Stomach (tissue), 9 donors: Measurements from ENCODE around the gene POLR3K. TPM values are rescaled to one million over a fixed set of nuclear protein-coding genes. Genes with fewer than 3 reads are reported as not detected.
"Not testable (repeated sequence)": the region's sequence is repeated elsewhere in the genome, so short reads cannot be mapped to it uniquely, and the experiment has no call there.

Source experiments
- DNase-seq, 2 donors: peaks; one replicate each; pipeline versions ENCODE4 v3.0.0 to v3.0.0-alpha.2; 2013 to 2019
- H3K27ac ChIP-seq, 5 donors: fragments of 200-600 bp in 4 of 5; sonication (generic) in 4 of 5; one replicate each; pipeline ENCODE4 v1.5.1; 2013 to 2019; ENCODE audit warnings: mild to moderate bottlenecking in 1 of 5, moderate library complexity in 1 of 5
- H3K27me3 ChIP-seq, 3 donors: fragments of 200-600 bp; sonication (generic); one replicate each; pipeline ENCODE4 v1.5.1; 2017 to 2019; ENCODE audit warnings: mixed run types in 1 of 3
- H3K36me3 ChIP-seq, 4 donors: fragments of 200-600 bp; sonication (generic); 1 replicate in 3 of 4; 2 replicates in 1 of 4; pipeline ENCODE4 v1.5.1; 2016 to 2019
- H3K4me1 ChIP-seq, 4 donors: fragments of 200-600 bp; sonication (generic); one replicate each; pipeline ENCODE4 v1.5.1; 2016 to 2019
- H3K4me3 ChIP-seq, 4 donors: fragments of 200-600 bp; sonication (generic) in 3 of 4; one replicate each; pipeline ENCODE4 v1.5.1; 2016 to 2019; ENCODE audit warnings: mild to moderate bottlenecking in 1 of 4
- H3K9me3 ChIP-seq, 4 donors: fragments of 200-600 bp; sonication (generic); one replicate each; pipeline ENCODE4 v1.5.1; 2016 to 2019
- CTCF ChIP-seq, 7 experiments: fragments of 450-650 bp in 4 of 7; fragments of 200-600 bp in 3 of 7; sonication (generic) in 3 of 7; IDR thresholded peaks; one replicate each; pipeline ENCODE4 v1.5.1; 2016 to 2019; ENCODE audit warnings: antibody characterized with exemption in 7 of 7, control low read depth in 2 of 7, mild to moderate bottlenecking in 1 of 7
- EP300 ChIP-seq: sonication (generic); formaldehyde crosslinking; IDR thresholded peaks from one replicate; pipeline ENCODE4 v1.6.1; 2017; ENCODE audit warnings: antibody characterized with exemption
- POLR2A ChIP-seq, 4 donors: fragments of 450-650 bp; IDR thresholded peaks; one replicate each; pipeline ENCODE4 v1.6.1; 2016; ENCODE audit warnings: antibody characterized with exemption in 4 of 4, control low read depth in 2 of 4, mild to moderate bottlenecking in 1 of 4, moderate library complexity in 1 of 4
- POLR2AphosphoS5 ChIP-seq, 3 donors: sonication (generic); formaldehyde crosslinking; IDR thresholded peaks; one replicate each; pipeline ENCODE4 v1.6.1; 2016; ENCODE audit warnings: antibody characterized with exemption in 3 of 3
- WGBS, 5 donors: extraction: QIAGEN DNeasy Blood & Tissue Kit in 3 of 5; methylation state at CpG; one replicate each; pipeline versions ENCODE4 v1.1.5 to v1.1.7; 2013 to 2018; 5-methylcytosine and 5-hydroxymethylcytosine counted together
- intact Hi-C: fragments of 100-400 bp; cut with DNase I; formaldehyde crosslinking; loops from one replicate; pipeline ENCODE4 v1.15.1; 2023; ENCODE audit warnings: low total_unique reads
- polyA plus RNA-seq, 3 donors: library from polyadenylated mRNA; stranded (reverse); fragments of 200-250 nt; gene quantifications; one replicate each; pipeline ENCODE4 v1.2.3, GENCODE V29; 2013
- total RNA-seq, 5 donors: library from RNA; depleted of rRNA; stranded (reverse); fragments of >200 nt; gene quantifications; one replicate each; pipeline versions ENCODE4 v1.1.0 to v1.2.3, GENCODE V29; 2014 to 2016
- donor health status: healthy with polysubstance abuse.
- donor health status: Bipolar disorder and iron deficiency.
- donor health status: healthy.

POLR3K gene
- total and polyA plus RNA-seq, 8 donors, result 2.2 to 13.3 (median 8.1) TPM; not detected in 2

- Histone ChIP-seq H3K27ac (no peak overlapping the region), H3K27me3 (no peaks in the 10 kb centered on the region), H3K36me3 (no peaks in the 10 kb centered on the region), H3K9me3 (no peaks in the 10 kb centered on the region), H3K4me1 (peaks cover 0 to 23% (median 14%) of the 10 kb centered on the region in 4 donors), H3K4me3 (no peak overlapping the region)
- DNase-seq, result no peak
- intact Hi-C loops, result no loop called here
- TF ChIP-seq POLR2A (IDR thresholded peaks at IDR 0.05) (no peak), CTCF (IDR thresholded peaks at IDR 0.05) (no peak), EP300 (no peak), POLR2AphosphoS5 (IDR thresholded peaks at IDR 0.05) (no peak)
- 45 to 61% (median 54%) methylated on average over 6 of the region's 6 CpGs for WGBS, 5 donors
Observed at GRCh38 chr16:34648-34987, 18.8 kb downstream of the POLR3K start.

GRCh38 chr16:33877-34647 lies 19.3 kb downstream of the POLR3K start:
- no peak for TF ChIP-seq CTCF (IDR thresholded peaks at IDR 0.05)
- TF ChIP-seq POLR2A (IDR thresholded peaks at IDR 0.05), result no peak
- no peak for TF ChIP-seq POLR2AphosphoS5 (IDR thresholded peaks at IDR 0.05)
- peaks cover 0 to 18% (median 10%) of the 10 kb centered on the region in 4 donors for H3K4me1 ChIP-seq
- H3K9me3 ChIP-seq, result no peaks in the 10 kb centered on the region
- no peak overlapping the region for H3K27ac ChIP-seq
- intact Hi-C loops, result no loop called here
- H3K4me3 ChIP-seq, result no peak overlapping the region
- WGBS, 5 donors, result 78 to 92% (median 85%) methylated on average over 21 of the region's 21 CpGs
- no peaks in the 10 kb centered on the region for H3K36me3 ChIP-seq
- DNase-seq, result no peak
- H3K27me3 ChIP-seq, result no peaks in the 10 kb centered on the region

GRCh38 chr16:33154-33876 lies 20.1 kb downstream of the POLR3K start:
- 80 to 100% (median 86%) methylated on average over 3 to 4 of the region's 8 CpGs for WGBS, 5 donors
- H3K36me3 ChIP-seq, intact Hi-C loops, H3K9me3 ChIP-seq, DNase-seq, H3K4me3 ChIP-seq, H3K27me3 ChIP-seq, H3K27ac ChIP-seq: not testable (repeated sequence)
- H3K4me1 ChIP-seq, result peaks cover 0 to 10% (median 2%) of the 10 kb centered on the region in 4 donors

- 60 to 67% (median 65%) methylated on average over 1 to 5 of the region's 7 CpGs; no CpG with 5 or more reads in 1 of the 5 donors for whole genome bisulfite sequencing, 5 donors
Observed at GRCh38 chr16:30627-31026, 22.8 kb downstream of the POLR3K start.

GRCh38 chr16:25926-26348 lies 27.5 kb downstream of the POLR3K start:
- H3K27me3 ChIP-seq, H3K9me3 ChIP-seq, H3K4me3 ChIP-seq, DNase-seq, intact Hi-C loops, H3K4me1 ChIP-seq, H3K36me3 ChIP-seq, H3K27ac ChIP-seq: not testable (repeated sequence)
- WGBS, 5 donors, result 30 to 83% (median 45%) methylated on average over 2 of the region's 5 CpGs; no CpG with 5 or more reads in 1 of the 5 donors

More at GRCh38 chr16:30627-31026, 22.8 kb downstream of the POLR3K start:
- H3K27me3 ChIP-seq, H3K4me3 ChIP-seq, H3K27ac ChIP-seq, H3K9me3 ChIP-seq, H3K36me3 ChIP-seq, intact Hi-C loops, H3K4me1 ChIP-seq, DNase-seq: not testable (repeated sequence)

- H3K9me3 ChIP-seq, H3K27me3 ChIP-seq, intact Hi-C loops, DNase-seq, H3K36me3 ChIP-seq, H3K27ac ChIP-seq, H3K4me3 ChIP-seq, H3K4me1 ChIP-seq: not testable (repeated sequence)
- WGBS, 5 donors, result 81 to 94% (median 89%) methylated on average over 11 to 16 of the region's 22 CpGs
Observed at GRCh38 chr16:24151-24550, 29.3 kb downstream of the POLR3K start.

GRCh38 chr16:20886-21285 lies 32.5 kb downstream of the POLR3K start:
- H3K4me1 ChIP-seq, H3K27ac ChIP-seq, H3K36me3 ChIP-seq, H3K27me3 ChIP-seq, DNase-seq, H3K4me3 ChIP-seq, intact Hi-C loops, H3K9me3 ChIP-seq: not testable (repeated sequence)
- WGBS, 5 donors, result 88 to 93% (median 91%) methylated on average over 11 to 12 of the region's 12 CpGs

GRCh38 chr16:17062-17765 lies 36.2 kb downstream of the POLR3K start:
- H3K9me3 ChIP-seq, H3K4me1 ChIP-seq, DNase-seq, H3K27ac ChIP-seq, H3K36me3 ChIP-seq, H3K27me3 ChIP-seq, intact Hi-C loops, H3K4me3 ChIP-seq: not testable (repeated sequence)
- 91 to 97% (median 94%) methylated on average over 8 to 19 of the region's 20 CpGs; no CpG with 5 or more reads in 1 of the 5 donors for WGBS, 5 donors
